ENCODE measurements around the gene RABGAP1. TPM values are rescaled to one million over a fixed set of nuclear protein-coding genes. Genes with fewer than 3 reads are reported as not detected.

The RABGAP1 gene
- total and polyA plus RNA-seq, 9 donors: 27.1 to 64.8 (median 59.0) TPM

DNA sequence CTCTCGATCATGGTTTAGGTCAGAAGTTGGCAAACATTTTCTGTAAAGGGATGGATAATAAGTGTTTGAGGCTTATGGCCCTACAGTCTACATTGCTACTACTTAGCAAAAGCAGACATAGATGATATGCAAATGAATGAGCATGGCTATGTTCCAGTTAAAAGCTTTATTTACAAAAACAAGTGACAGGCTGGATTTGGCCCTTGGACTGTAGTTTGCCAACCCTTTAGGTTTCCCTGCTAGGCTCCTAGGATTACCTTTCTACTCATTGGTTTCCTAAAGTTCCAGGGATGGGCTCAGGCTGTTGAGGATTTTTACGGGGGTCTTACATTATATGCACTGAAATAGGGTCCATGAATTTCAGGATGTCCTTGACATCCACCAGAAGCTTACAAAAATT, 150.1 kb downstream of the RABGAP1 start:
- Histone ChIP-seq H3K36me3 (no peaks in the 10 kb centered on the region), H3K9me3 (no peaks in the 10 kb centered on the region), H3K4me3 (no peak overlapping the region), H3K27ac (no peak overlapping the region), H3K4me1 (ENCODE audit: insufficient read depth) (peaks cover 3% of the 10 kb centered on the region), H3K27me3 (no peaks in the 10 kb centered on the region)
- WGBS, 3 donors: 34 to 57% (median 43%) methylated on average over 2 of the region's 2 CpGs
- no peak for DNase-seq
- TF ChIP-seq, protein P1, sequence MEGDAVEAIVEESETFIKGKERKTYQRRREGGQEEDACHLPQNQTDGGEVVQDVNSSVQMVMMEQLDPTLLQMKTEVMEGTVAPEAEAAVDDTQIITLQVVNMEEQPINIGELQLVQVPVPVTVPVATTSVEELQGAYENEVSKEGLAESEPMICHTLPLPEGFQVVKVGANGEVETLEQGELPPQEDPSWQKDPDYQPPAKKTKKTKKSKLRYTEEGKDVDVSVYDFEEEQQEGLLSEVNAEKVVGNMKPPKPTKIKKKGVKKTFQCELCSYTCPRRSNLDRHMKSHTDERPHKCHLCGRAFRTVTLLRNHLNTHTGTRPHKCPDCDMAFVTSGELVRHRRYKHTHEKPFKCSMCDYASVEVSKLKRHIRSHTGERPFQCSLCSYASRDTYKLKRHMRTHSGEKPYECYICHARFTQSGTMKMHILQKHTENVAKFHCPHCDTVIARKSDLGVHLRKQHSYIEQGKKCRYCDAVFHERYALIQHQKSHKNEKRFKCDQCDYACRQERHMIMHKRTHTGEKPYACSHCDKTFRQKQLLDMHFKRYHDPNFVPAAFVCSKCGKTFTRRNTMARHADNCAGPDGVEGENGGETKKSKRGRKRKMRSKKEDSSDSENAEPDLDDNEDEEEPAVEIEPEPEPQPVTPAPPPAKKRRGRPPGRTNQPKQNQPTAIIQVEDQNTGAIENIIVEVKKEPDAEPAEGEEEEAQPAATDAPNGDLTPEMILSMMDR (IDR thresholded peaks at IDR 0.05): no peak
- TF ChIP-seq EP300 (IDR thresholded peaks at IDR 0.05): no peak
- intact Hi-C loops (cut with DNase I): no loop called here

DNA sequence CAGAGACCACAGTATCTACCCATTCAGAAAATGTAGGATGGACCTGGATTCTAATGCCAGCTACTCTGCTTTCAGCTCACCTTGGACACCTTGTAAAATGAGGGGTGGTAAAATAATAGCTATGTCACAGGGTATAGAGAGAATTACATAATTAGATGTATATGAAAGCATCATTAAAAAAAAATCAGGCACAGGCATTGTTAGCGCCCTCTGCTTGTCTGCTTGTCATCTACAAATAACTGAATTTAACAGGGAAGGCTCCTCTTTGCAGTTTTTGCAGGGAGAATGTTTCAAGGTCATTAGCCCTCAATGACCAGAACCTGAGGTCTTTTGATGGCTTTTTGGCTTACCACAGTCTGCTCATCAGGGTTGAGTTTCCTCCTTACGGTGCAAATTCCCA, 150.6 kb downstream of the RABGAP1 start:
- TF ChIP-seq, protein P1 (IDR thresholded peaks at IDR 0.05): no peak
- TF ChIP-seq EP300 (IDR thresholded peaks at IDR 0.05): no peak
- no peak for TF ChIP-seq POLR2A (IDR thresholded peaks at IDR 0.05)
- WGBS, 3 donors: 76 to 87% (median 80%) methylated on average over 2 of the region's 2 CpGs
- Histone ChIP-seq H3K27me3 (no peaks in the 10 kb centered on the region), H3K4me3 (no peak overlapping the region), H3K4me1 (ENCODE audit: insufficient read depth) (peaks cover 3% of the 10 kb centered on the region), H3K36me3 (no peaks in the 10 kb centered on the region), H3K9me3 (no peaks in the 10 kb centered on the region), H3K27ac (no peak overlapping the region)
- DNase-seq: no peak
- intact Hi-C loops (cut with DNase I): no loop called here

DNA sequence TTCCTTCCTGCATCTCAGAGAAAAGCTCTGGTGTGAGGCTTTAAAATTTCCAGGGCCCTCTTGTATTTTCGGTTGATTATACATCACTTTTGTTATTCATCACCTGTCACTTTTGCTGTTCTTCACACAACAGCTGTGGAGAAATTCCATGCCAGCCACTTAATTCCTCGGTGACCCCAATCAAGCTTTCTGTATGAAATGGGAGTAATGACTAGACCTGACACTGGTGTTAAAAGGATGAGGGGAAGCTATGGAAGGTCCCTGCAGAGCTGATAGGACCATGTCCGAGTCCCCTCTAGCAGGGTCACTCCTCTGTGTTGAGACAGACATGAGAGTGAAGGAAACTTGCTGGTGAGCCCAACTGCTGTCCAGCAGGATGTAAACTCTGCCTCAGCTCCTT, 152.3 kb downstream of the RABGAP1 start:
- no peaks in the 10 kb centered on the region for H3K36me3 ChIP-seq
- intact Hi-C loops (cut with DNase I): no loop called here

DNA sequence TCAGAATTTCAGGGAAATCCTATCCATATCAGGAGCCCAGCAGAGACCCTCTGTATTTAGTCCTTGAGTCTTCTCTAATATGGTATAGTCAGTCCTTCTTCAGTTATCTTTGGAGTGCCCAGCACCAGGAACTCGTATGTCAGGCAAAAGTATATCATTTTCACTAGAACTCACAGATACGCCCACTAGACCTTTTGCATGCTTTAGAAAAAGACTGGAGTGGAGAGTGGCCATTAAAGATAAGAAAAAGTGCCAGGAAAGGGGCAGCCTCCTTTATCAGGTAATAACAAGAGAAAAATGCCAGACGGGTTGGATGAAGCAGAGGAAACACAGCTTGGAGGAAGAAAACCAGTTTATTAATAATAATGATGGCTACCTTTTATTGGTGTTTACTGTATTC, 156.2 kb downstream of the RABGAP1 start:
- WGBS, 3 donors: 56 to 93% (median 75%) methylated on average over 3 of the region's 3 CpGs
- intact Hi-C loops (cut with DNase I): no loop called here

More for the DNA sequence above, 152.3 kb downstream of the RABGAP1 start:
- Histone ChIP-seq H3K4me1 (ENCODE audit: insufficient read depth) (peaks cover 3% of the 10 kb centered on the region), H3K4me3 (no peak overlapping the region), H3K27me3 (no peaks in the 10 kb centered on the region), H3K27ac (no peak overlapping the region), H3K9me3 (no peaks in the 10 kb centered on the region)
- 76 to 81% (median 79%) methylated on average over 3 of the region's 3 CpGs for WGBS, 3 donors
- TF ChIP-seq EP300 (IDR thresholded peaks at IDR 0.05): no peak
- TF ChIP-seq, protein P1 (IDR thresholded peaks at IDR 0.05): no peak
- TF ChIP-seq POLR2A (IDR thresholded peaks at IDR 0.05): no peak
- no peak for DNase-seq

More for the DNA sequence above, 156.2 kb downstream of the RABGAP1 start:
- no peak overlapping the region for H3K27ac ChIP-seq
- H3K27me3 ChIP-seq: no peaks in the 10 kb centered on the region
- no peaks in the 10 kb centered on the region for H3K9me3 ChIP-seq
- H3K36me3 ChIP-seq: no peaks in the 10 kb centered on the region
- no peak overlapping the region for H3K4me3 ChIP-seq
- no peaks in the 10 kb centered on the region for H3K4me1 ChIP-seq (ENCODE audit: insufficient read depth)
- no peak for DNase-seq
- TF ChIP-seq EP300 (IDR thresholded peaks at IDR 0.05) (no peak), POLR2A (IDR thresholded peaks at IDR 0.05) (no peak)
- TF ChIP-seq, protein P1 (IDR thresholded peaks at IDR 0.05): no peak
